ENCODE measurements around the gene DCTN1. TPM values are rescaled to one million over a fixed set of nuclear protein-coding genes. Genes with fewer than 3 reads are reported as not detected.

DCTN1 gene
- total and polyA plus RNA-seq, 2 donors (not counting 3 experiments of a cell fraction or from before 2014, with no cell fraction given) = 130 to 170 TPM

DNA sequence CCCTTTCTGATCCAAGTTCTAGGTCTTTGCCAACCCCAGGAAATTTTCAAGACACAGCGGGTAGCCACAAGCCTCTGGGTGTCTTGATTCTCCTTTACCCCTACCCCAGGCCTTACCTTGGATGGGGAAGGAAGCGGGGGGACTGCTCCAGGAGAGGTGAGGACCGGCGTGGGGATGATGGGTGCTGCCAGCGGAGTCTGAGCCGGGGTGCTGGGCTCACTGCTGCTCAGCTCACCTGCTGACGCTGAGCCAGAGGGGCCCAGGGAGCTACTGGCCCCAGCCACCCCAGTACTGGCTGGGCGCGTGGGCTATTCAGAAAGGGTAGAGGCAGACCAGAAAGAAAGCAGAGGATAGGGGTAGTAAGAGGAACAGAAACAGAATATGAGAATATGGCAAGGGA lies 8.7 kb downstream of the DCTN1 start:
- no peak overlapping the region for H3K27ac ChIP-seq (ENCODE audit: insufficient read depth, low read depth, low read length)
- H3K4me2 ChIP-seq (ENCODE audit: insufficient read depth, low read length) = no peak overlapping the region
- BruUV-seq (replicated peaks) = no TSS peak
- H3K4me1 ChIP-seq (ENCODE audit: control insufficient read depth, extremely low read depth, insufficient read depth, low read length) = no peaks in the 10 kb centered on the region
- POLR2A ChIA-PET = no interaction called here
- DNase-seq (ENCODE audit: low read depth, low spot score) = no peak
- FAIRE-seq = no peak
- H4K20me1 ChIP-seq (replicated peaks; ENCODE audit: control insufficient read depth, extremely low read depth, insufficient read depth, low read length) = no peaks in the 10 kb centered on the region
- H3K9ac ChIP-seq (replicated peaks; ENCODE audit: extremely low read depth, insufficient read depth, low read length) = no peak overlapping the region
- H3K79me2 ChIP-seq (ENCODE audit: control insufficient read depth, insufficient read depth, low read length) = peaks cover 2% of the 10 kb centered on the region
- H3K9me1 ChIP-seq (replicated peaks; ENCODE audit: control insufficient read depth, extremely low read depth, insufficient read depth, low read length) = no peaks in the 10 kb centered on the region
- intact Hi-C loops (cut with micrococcal nuclease) = no loop called here
- dilution Hi-C loops (cut with MboI; ENCODE audit: extremely low pct_ligation_motif_present, low sequenced_read_pairs) = no loop called here
- no peaks in the 10 kb centered on the region for H3K27me3 ChIP-seq (ENCODE audit: control insufficient read depth in 2 of 2, insufficient read depth in 2 of 2, low read length in 2 of 2)
- no peak overlapping the region for H2AFZ ChIP-seq (ENCODE audit: low read depth, low read length)
- no peaks in the 10 kb centered on the region for H3K9me3 ChIP-seq (replicated peaks; ENCODE audit: control insufficient read depth, insufficient read depth, low read length)
- TF ChIP-seq POLR2AphosphoS5 (IDR thresholded peaks at IDR 0.05; ENCODE audit: insufficient read depth, low read depth, low read length) (no peak), EZH2 (IDR thresholded peaks at IDR 0.05; ENCODE audit: borderline replicate concordance, low read depth, low read length, severe bottlenecking) (no peak), GATA2 (IDR thresholded peaks at IDR 0.05; ENCODE audit: insufficient read depth, insufficient read length, low read depth, low read length) (no peak), MYC (IDR thresholded peaks at IDR 0.05; ENCODE audit: low read depth, low read length) (no peak), POLR2A (IDR thresholded peaks at IDR 0.05; ENCODE audit: low read depth, low read length) (no peak), JUN (IDR thresholded peaks at IDR 0.05; ENCODE audit: borderline replicate concordance, insufficient read depth, insufficient read length, low read depth) (no peak), FOS (IDR thresholded peaks at IDR 0.05; ENCODE audit: borderline replicate concordance, insufficient read depth, low read length) (no peak)
- TF ChIP-seq, protein P1, sequence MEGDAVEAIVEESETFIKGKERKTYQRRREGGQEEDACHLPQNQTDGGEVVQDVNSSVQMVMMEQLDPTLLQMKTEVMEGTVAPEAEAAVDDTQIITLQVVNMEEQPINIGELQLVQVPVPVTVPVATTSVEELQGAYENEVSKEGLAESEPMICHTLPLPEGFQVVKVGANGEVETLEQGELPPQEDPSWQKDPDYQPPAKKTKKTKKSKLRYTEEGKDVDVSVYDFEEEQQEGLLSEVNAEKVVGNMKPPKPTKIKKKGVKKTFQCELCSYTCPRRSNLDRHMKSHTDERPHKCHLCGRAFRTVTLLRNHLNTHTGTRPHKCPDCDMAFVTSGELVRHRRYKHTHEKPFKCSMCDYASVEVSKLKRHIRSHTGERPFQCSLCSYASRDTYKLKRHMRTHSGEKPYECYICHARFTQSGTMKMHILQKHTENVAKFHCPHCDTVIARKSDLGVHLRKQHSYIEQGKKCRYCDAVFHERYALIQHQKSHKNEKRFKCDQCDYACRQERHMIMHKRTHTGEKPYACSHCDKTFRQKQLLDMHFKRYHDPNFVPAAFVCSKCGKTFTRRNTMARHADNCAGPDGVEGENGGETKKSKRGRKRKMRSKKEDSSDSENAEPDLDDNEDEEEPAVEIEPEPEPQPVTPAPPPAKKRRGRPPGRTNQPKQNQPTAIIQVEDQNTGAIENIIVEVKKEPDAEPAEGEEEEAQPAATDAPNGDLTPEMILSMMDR (IDR thresholded peaks at IDR 0.05; ENCODE audit: extremely low read depth in 1 of 2, insufficient read depth in 1 of 2, low read depth in 1 of 2, low read length in 2 of 2) = no peak
- TF ChIP-seq, protein P2, sequence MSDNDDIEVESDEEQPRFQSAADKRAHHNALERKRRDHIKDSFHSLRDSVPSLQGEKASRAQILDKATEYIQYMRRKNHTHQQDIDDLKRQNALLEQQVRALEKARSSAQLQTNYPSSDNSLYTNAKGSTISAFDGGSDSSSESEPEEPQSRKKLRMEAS (IDR thresholded peaks at IDR 0.05; ENCODE audit: insufficient read depth, insufficient read length) = no peak
- no peak overlapping the region for H3K4me3 ChIP-seq (replicated peaks in 1 of 3; ENCODE audit: insufficient read depth in 1 of 3, low read depth in 1 of 3, low read length in 3 of 3)
- H3K36me3 ChIP-seq (ENCODE audit: control insufficient read depth in 2 of 2, extremely low read depth in 1 of 2, insufficient read depth in 2 of 2, low read length in 2 of 2) = peaks cover 11 to 51% of the 10 kb centered on the region in 2 experiments
- CTCF ChIA-PET = interaction anchor here (1.3 kb wide), 1 partner anchor 20 kb away, joined by 3 read pairs; no protein-coding TSS in a partner anchor
